ENCODE measurements around the gene SOCS1. TPM values are rescaled to one million over a fixed set of nuclear protein-coding genes. Genes with fewer than 3 reads are reported as not detected.

SOCS1 gene
- total and polyA plus RNA-seq, 2 donors (not counting 1 experiment from before 2014, with no cell fraction given), result 29.7 to 107 TPM

DNA sequence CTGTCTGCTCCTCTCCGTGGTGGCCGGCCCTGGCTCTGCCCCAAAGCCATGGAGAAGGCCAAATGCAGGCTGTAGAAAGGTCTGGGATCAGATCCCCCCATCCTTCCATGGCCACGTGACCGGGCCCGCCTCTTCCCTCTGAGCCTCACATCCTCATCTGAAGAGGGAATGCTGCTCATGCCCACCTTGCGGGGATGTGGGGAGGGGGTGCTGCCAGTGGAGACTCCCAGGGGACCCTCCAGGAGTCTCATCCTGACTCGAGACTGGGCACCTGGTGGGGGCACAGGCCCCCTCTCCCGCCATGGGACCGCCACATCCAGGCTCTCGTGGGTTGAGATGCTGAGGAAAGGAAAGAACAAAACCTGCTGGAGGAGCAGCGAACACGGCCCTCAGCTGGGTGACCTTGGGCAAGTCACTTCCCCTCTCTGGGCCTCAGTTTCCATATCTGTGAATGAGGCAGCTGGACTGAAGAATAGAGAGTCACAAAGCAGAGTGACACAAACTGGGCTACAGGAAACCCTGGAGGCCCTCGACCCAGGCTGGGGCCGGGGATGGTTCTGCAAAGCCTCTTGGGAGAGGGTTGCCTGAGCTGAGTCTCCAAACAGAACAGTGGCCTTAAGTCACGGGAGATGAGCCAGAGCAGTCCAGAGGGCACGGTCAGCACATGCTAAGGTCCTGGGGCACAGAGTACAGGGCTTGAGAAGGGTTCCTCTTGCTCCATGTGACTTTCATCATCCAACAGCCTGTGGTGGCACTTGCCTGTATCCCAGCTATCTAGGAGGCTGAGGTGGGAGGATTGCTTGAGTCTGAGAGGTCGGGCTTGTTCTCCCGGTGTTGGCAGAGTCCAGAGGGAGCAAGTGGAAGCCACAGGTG lies 30.1 kb downstream of the SOCS1 start:
- Histone ChIP-seq H3K9ac (ENCODE audit: low read length) (peak overlapping the region; percentile 59), H4K20me1 (ENCODE audit: control insufficient read depth, insufficient read depth, low read length, poor library complexity, severe bottlenecking) (no peaks in the 10 kb centered on the region), H3K9me3 (ENCODE audit: control extremely low read depth in 1 of 3, control insufficient read depth in 2 of 3, insufficient read depth in 1 of 3, low read length in 2 of 3) (no peaks in the 10 kb centered on the region), H3K27me3 (replicated peaks in 1 of 4; ENCODE audit: control extremely low read depth in 1 of 4, control insufficient read depth in 3 of 4, insufficient read depth in 4 of 4, low read length in 3 of 4) (no peaks in the 10 kb centered on the region), H3K4me1 (ENCODE audit: control insufficient read depth in 2 of 2, insufficient read depth in 2 of 2, low read length in 2 of 2) (peaks cover 28 to 30% of the 10 kb centered on the region in 2 donors), H3K27ac (ENCODE audit: low read length in 2 of 2) (peak overlapping the region; percentile 72 to 85), H2AFZ (ENCODE audit: insufficient read depth, low read depth, low read length, poor library complexity, severe bottlenecking) (peak overlapping the region; percentile 82), H3K36me3 (replicated peaks in 1 of 2; ENCODE audit: control extremely low read depth in 1 of 2, control insufficient read depth in 1 of 2, extremely low read depth in 1 of 2, insufficient read depth in 2 of 2, low read length in 1 of 2) (no peaks in the 10 kb centered on the region), H3K4me2 (replicated peaks; ENCODE audit: low read depth, low read length, poor library complexity, severe bottlenecking) (peak overlapping the region; percentile 90), H3K4me3 (ENCODE audit: control extremely low read depth in 1 of 5, extremely low read depth in 1 of 5, insufficient read depth in 1 of 5, low read depth in 2 of 5, low read length in 4 of 5) (peak overlapping the region in 4 of 5 experiments; percentile 16 to 61 (median 42)), H3K79me2 (ENCODE audit: control insufficient read depth, insufficient read depth, low read length) (no peaks in the 10 kb centered on the region)
- ATAC-seq (ENCODE audit: low read depth) (no peak), DNase-seq (no peak)
- intact Hi-C loops (cut with micrococcal nuclease), result loop anchor here (1.0 to 2.0 kb wide), 4 partner anchors 17 to 147 kb away; partner anchors contain the start of gene SOCS1
- peak overlapping the region; percentile 83 for H3K4me3 Mint-ChIP-seq
- peaks cover 34% of the 10 kb centered on the region for H3K4me1 Mint-ChIP-seq
- no peaks in the 10 kb centered on the region for H3K27me3 Mint-ChIP-seq
- ChIA-PET CTCF (interaction anchor here (1.7 to 2.1 kb wide), 2 partner anchors 29 to 150 kb away, joined by 4 to 24 read pairs; partner anchors contain the start of gene SOCS1), POLR2A (interaction anchor here (0.6 to 2.4 kb wide), 8 partner anchors 20 to 285 kb away, joined by 3 to 19 read pairs (median 4); partner anchors contain the start of gene SOCS1)
- 51% methylated on average over 11 of the region's 18 CpGs for WGBS (ENCODE audit: insufficient coverage)
- peak overlapping the region; percentile 93 for H3K27ac Mint-ChIP-seq
- H3K9me3 Mint-ChIP-seq (ENCODE audit: insufficient read depth), result no peaks in the 10 kb centered on the region
- TF ChIP-seq EZH2 (IDR thresholded peaks at IDR 0.05; ENCODE audit: borderline replicate concordance, insufficient read depth, low read depth, low read length, poor library complexity, severe bottlenecking) (no peak), CTCF (IDR thresholded peaks at IDR 0.05) (no peak)

All from B cell (primary cell).